Trophoblast cell (in vitro differentiated cells and primary cell): ENCODE measurements around the gene FRMD4A.

Source experiments
- DNase-seq, 2 donors: peaks; one replicate each; pipeline ENCODE4 v3.0.0-alpha.2; 2016
- H2AFZ ChIP-seq: 2 replicates; pipeline ENCODE4 v1.6.1; 2013; ENCODE audit warnings: low read length, moderate library complexity, mild to moderate bottlenecking; ENCODE audit not compliant: insufficient read depth, poor library complexity
- H2AK5ac ChIP-seq: 2 replicates; pipeline ENCODE4 v1.6.1; 2013; ENCODE audit warnings: mild to moderate bottlenecking, low read length
- H2BK120ac ChIP-seq: 2 replicates; pipeline ENCODE4 v1.6.1; 2013; ENCODE audit warnings: low read length, mild to moderate bottlenecking, moderate library complexity; ENCODE audit not compliant: insufficient read depth, poor library complexity
- H2BK12ac ChIP-seq: 2 replicates; pipeline ENCODE4 v1.6.1; 2013; ENCODE audit warnings: mild to moderate bottlenecking, low read length, moderate library complexity
- H2BK5ac ChIP-seq: 2 replicates; pipeline ENCODE4 v1.6.1; 2013; ENCODE audit warnings: low read length, low read depth, moderate library complexity, mild to moderate bottlenecking; ENCODE audit not compliant: poor library complexity
- H3K14ac ChIP-seq: 2 replicates; pipeline ENCODE4 v1.6.1; 2013; ENCODE audit warnings: mild to moderate bottlenecking, low read length
- H3K18ac ChIP-seq: 2 replicates; pipeline ENCODE4 v1.6.1; 2013; ENCODE audit warnings: mild to moderate bottlenecking, low read length
- H3K23ac ChIP-seq: 2 replicates; pipeline ENCODE4 v1.6.1; 2013; ENCODE audit warnings: low read length
- H3K27ac ChIP-seq: 2 replicates; pipeline ENCODE4 v1.5.1; 2013; ENCODE audit warnings: low read depth, mild to moderate bottlenecking, inconsistent platforms, low read length, moderate library complexity
- H3K27me3 ChIP-seq: 2 replicates; pipeline ENCODE4 v1.6.1; 2013; ENCODE audit warnings: inconsistent platforms, mild to moderate bottlenecking, low read length, moderate library complexity; ENCODE audit not compliant: insufficient read depth
- H3K36me3 ChIP-seq, 2 experiments: 1 replicate in 1 of 2; 2 replicates in 1 of 2; pipeline ENCODE4 v1.6.1; 2013; ENCODE audit warnings: low read length in 2 of 2, mild to moderate bottlenecking in 2 of 2, moderate library complexity in 1 of 2; ENCODE audit not compliant: insufficient read depth in 2 of 2, control insufficient read depth in 1 of 2
- H3K4ac ChIP-seq: 2 replicates; pipeline ENCODE4 v1.6.1; 2013; ENCODE audit warnings: low read depth, mild to moderate bottlenecking, low read length, moderate library complexity
- H3K4me1 ChIP-seq, 2 experiments: 1 replicate in 1 of 2; 2 replicates in 1 of 2; pipeline ENCODE4 v1.6.1; 2013; ENCODE audit warnings: low read length in 2 of 2, mild to moderate bottlenecking in 2 of 2, moderate library complexity in 1 of 2; ENCODE audit not compliant: insufficient read depth in 2 of 2, control insufficient read depth in 1 of 2
- H3K4me2 ChIP-seq: 2 replicates; pipeline ENCODE4 v1.6.1; 2013; ENCODE audit warnings: inconsistent platforms, mild to moderate bottlenecking, low read length, moderate library complexity
- H3K4me3 ChIP-seq: 2 replicates; pipeline ENCODE4 v1.5.1; 2013; ENCODE audit warnings: mild to moderate bottlenecking, low read depth, low read length, inconsistent platforms
- H3K79me1 ChIP-seq: one replicate; pipeline ENCODE4 v1.6.1; 2013; ENCODE audit warnings: low read length
- H3K79me2 ChIP-seq: 2 replicates; pipeline ENCODE4 v1.6.1; 2013; ENCODE audit warnings: low read length, mild to moderate bottlenecking; ENCODE audit not compliant: control insufficient read depth, insufficient read depth, poor library complexity
- H3K9ac ChIP-seq: 2 replicates; pipeline ENCODE4 v1.6.1; 2013; ENCODE audit warnings: mild to moderate bottlenecking, low read length
- H3K9me3 ChIP-seq: 2 replicates; pipeline ENCODE4 v1.6.1; 2013; ENCODE audit warnings: low read depth, mild to moderate bottlenecking, control low read depth, inconsistent platforms, low read length; ENCODE audit not compliant: insufficient read depth
- H4K12ac ChIP-seq: 2 replicates; pipeline ENCODE4 v1.6.1; 2013; ENCODE audit warnings: low read depth, mild to moderate bottlenecking, low read length, moderate library complexity
- H4K8ac ChIP-seq: 2 replicates; pipeline ENCODE4 v1.6.1; 2013; ENCODE audit warnings: low read depth, mild to moderate bottlenecking, low read length, moderate library complexity
- H4K91ac ChIP-seq: one replicate; pipeline ENCODE4 v1.6.1; 2013; ENCODE audit warnings: low read depth, mild to moderate bottlenecking, low read length, moderate library complexity
- WGBS: extraction: QIAGEN DNeasy Blood & Tissue Kit; methylation state at CpG from one replicate; pipeline ENCODE4 v1.1.7; 2013; ENCODE audit warnings: missing lambda C conversion rate; ENCODE audit not compliant: insufficient read length, insufficient coverage; ENCODE audit errors: extremely low coverage; 5-methylcytosine and 5-hydroxymethylcytosine counted together

Gene FRMD4A

GRCh38 chr10:14158575-14158974 is 172.1 kb downstream of the FRMD4A start:
- Histone ChIP-seq H2AK5ac (no peak overlapping the region), H3K9me3 (peaks cover 2% of the 10 kb centered on the region), H3K27ac (no peak overlapping the region), H3K36me3 (no peaks in the 10 kb centered on the region), H3K23ac (no peak overlapping the region), H3K79me2 (no peaks in the 10 kb centered on the region), H3K18ac (no peak overlapping the region), H4K91ac (no peak overlapping the region), H2BK5ac (no peak overlapping the region), H3K9ac (no peak overlapping the region), H3K4me1 (no peaks in the 10 kb centered on the region), H4K8ac (no peak overlapping the region), H3K27me3 (no peaks in the 10 kb centered on the region), H3K4me3 (no peak overlapping the region), H2AFZ (no peak overlapping the region), H4K12ac (no peak overlapping the region), H3K79me1 (no peaks in the 10 kb centered on the region), H3K4ac (no peak overlapping the region), H3K4me2 (no peak overlapping the region), H2BK120ac (no peak overlapping the region), H3K14ac (no peak overlapping the region), H2BK12ac (no peak overlapping the region)
- DNase-seq: no peak

GRCh38 chr10:14156104-14156503 is 174.6 kb downstream of the FRMD4A start:
- H3K4ac ChIP-seq: no peak overlapping the region
- no peak overlapping the region for H3K4me2 ChIP-seq
- H3K79me1 ChIP-seq: no peaks in the 10 kb centered on the region
- no peak overlapping the region for H3K14ac ChIP-seq
- no peak overlapping the region for H3K4me3 ChIP-seq
- no peaks in the 10 kb centered on the region for H3K79me2 ChIP-seq
- no peak overlapping the region for H4K12ac ChIP-seq
- H3K36me3 ChIP-seq: no peaks in the 10 kb centered on the region
- no peak overlapping the region for H2BK120ac ChIP-seq
- no peaks in the 10 kb centered on the region for H3K27me3 ChIP-seq
- H3K27ac ChIP-seq: no peak overlapping the region
- peaks cover 2% of the 10 kb centered on the region for H3K9me3 ChIP-seq
- H3K18ac ChIP-seq: no peak overlapping the region
- H4K91ac ChIP-seq: no peak overlapping the region
- no CpG with 5 or more reads among the region's 5 CpGs for WGBS
- H3K4me1 ChIP-seq: no peaks in the 10 kb centered on the region
- no peak overlapping the region for H2AFZ ChIP-seq
- no peak overlapping the region for H2BK5ac ChIP-seq
- no peak for DNase-seq
- H3K23ac ChIP-seq: no peak overlapping the region
- H2AK5ac ChIP-seq: no peak overlapping the region
- H2BK12ac ChIP-seq: no peak overlapping the region
- no peak overlapping the region for H4K8ac ChIP-seq
- H3K9ac ChIP-seq: no peak overlapping the region

GRCh38 chr10:14153570-14154055 is 177.1 kb downstream of the FRMD4A start:
- Histone ChIP-seq H3K9ac (no peak overlapping the region), H2BK12ac (no peak overlapping the region), H3K79me2 (no peaks in the 10 kb centered on the region), H4K91ac (no peak overlapping the region), H3K27me3 (no peaks in the 10 kb centered on the region), H3K27ac (no peak overlapping the region), H3K4me1 (no peaks in the 10 kb centered on the region), H4K12ac (no peak overlapping the region), H3K14ac (no peak overlapping the region), H3K4me3 (no peak overlapping the region), H2AK5ac (no peak overlapping the region), H2AFZ (no peak overlapping the region), H2BK5ac (no peak overlapping the region), H3K18ac (no peak overlapping the region), H2BK120ac (no peak overlapping the region), H3K4me2 (no peak overlapping the region), H3K4ac (no peak overlapping the region), H3K36me3 (no peaks in the 10 kb centered on the region), H4K8ac (no peak overlapping the region), H3K79me1 (no peaks in the 10 kb centered on the region), H3K9me3 (peaks cover 2% of the 10 kb centered on the region), H3K23ac (no peak overlapping the region)
- peak in 1 of 2 donors; percentile 58 for DNase-seq
- no CpG with 5 or more reads among the region's 17 CpGs for WGBS

GRCh38 chr10:14151571-14151970 is 179.2 kb downstream of the FRMD4A start:
- no peak overlapping the region for H2AK5ac ChIP-seq
- no peak overlapping the region for H2BK5ac ChIP-seq
- no peak overlapping the region for H2BK12ac ChIP-seq
- H3K4me3 ChIP-seq: no peak overlapping the region
- H4K12ac ChIP-seq: no peak overlapping the region
- WGBS: no CpG with 5 or more reads among the region's 1 CpG
- H3K9ac ChIP-seq: no peak overlapping the region
- H3K14ac ChIP-seq: no peak overlapping the region
- DNase-seq: no peak
- H3K79me2 ChIP-seq: no peaks in the 10 kb centered on the region
- no peak overlapping the region for H3K27ac ChIP-seq
- H4K8ac ChIP-seq: no peak overlapping the region
- no peaks in the 10 kb centered on the region for H3K27me3 ChIP-seq
- H3K36me3 ChIP-seq: no peaks in the 10 kb centered on the region
- H3K4me1 ChIP-seq: no peaks in the 10 kb centered on the region
- peaks cover 4% of the 10 kb centered on the region for H3K9me3 ChIP-seq
- H2BK120ac ChIP-seq: no peak overlapping the region
- no peak overlapping the region for H2AFZ ChIP-seq
- no peak overlapping the region for H4K91ac ChIP-seq
- no peak overlapping the region for H3K23ac ChIP-seq
- no peaks in the 10 kb centered on the region for H3K79me1 ChIP-seq
- H3K4ac ChIP-seq: no peak overlapping the region
- H3K18ac ChIP-seq: no peak overlapping the region
- H3K4me2 ChIP-seq: no peak overlapping the region
